Forelimb muscle (tissue), 1 donor: ENCODE results near the gene MPG. TPM values are rescaled to one million over a fixed set of nuclear protein-coding genes. Genes with fewer than 3 reads are reported as not detected.

Experiments used
- DNase-seq: peaks from one replicate; pipeline ENCODE4 v3.0.0-alpha.2; 2013; ENCODE audit warnings: low read depth
- polyA plus RNA-seq: library from polyadenylated mRNA; unstranded; fragments of 120-200 nt; gene quantifications from one replicate; pipeline ENCODE4 v1.2.1, GENCODE V29; 2013; ENCODE audit not compliant: insufficient read length

MPG gene
- polyA plus RNA-seq, 1 donor = 23.4 TPM

DNA sequence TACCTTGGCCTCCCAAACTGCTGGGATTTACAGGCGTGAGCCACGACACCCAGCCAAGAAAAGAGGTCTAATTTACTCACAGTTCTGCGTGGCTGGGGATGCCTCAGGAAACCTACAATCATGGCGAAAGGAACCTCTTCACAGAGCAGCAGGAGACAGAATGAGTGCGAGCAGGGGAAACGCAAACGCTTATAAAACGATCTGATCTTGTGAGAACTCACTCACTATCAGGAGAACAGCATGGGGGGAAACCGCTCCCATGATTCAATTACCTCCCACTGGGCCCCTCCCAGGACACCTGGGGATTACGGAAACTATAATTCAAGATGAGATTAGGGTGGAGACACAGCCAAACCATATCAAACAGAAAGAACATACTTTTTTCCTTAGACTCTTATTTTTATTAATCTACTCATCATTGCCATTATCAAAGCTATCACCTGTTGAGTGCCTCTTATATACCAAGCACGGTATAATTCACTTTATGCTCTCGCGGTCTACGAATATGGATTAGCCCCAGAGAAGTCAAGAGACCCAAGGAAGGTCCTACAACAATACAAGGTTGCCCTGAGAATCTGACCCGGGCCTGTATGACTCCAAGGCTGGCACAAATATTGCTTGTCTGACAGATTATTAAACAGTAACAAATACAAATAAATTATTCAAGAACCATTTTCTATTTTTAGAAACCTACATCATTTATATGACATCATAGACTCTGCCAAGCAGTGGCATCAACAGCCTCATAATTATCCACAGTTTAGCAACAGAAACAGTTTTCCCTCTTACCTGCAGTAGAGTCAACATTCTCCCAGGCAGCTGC lies 27.0 kb upstream of the MPG start:
- no peak for DNase-seq

DNA sequence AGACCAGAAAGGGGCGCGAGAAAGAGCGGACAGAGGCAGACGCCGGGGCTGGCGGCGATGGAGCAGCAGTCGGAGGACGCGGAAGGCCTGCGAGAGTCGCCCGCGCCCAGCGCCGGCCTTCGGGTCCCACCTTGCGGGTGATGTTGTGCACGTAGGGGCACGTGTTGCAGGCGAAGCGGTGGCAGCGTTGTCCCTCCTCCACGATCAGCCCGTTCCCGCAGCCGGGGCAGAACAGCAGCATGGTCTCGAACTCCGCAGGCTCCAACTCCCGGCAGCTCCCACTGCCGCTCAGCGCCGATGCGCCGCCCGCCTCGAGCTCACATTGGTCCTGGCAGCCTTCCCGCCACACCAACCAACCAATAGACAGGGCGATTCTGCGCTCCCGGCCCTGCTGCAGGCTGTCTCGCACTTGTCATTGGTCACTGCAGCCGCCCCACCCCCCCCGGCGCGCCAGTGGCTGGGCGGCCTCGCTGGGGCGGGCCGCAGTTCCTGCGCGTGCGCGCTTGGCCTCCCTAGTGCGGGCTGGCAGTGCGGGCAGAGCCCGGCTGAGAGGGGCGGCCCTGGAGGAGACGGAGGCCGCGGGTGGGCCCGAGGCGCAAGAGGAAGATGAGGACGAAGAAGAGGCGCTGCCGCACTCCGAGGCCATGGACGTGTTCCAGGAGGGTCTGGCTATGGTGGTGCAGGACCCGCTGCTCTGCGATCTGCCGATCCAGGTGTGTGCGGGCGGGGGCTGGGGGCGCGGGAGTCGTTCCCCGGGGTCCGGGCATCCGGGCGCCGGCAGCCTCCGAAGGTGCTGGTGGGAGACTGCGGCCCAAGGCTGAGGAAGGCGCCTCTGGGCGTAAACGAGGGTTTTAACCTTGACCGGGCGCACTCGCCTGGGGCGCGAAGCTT lies 24.4 kb upstream of the MPG start, which contains the start of the genes POLR3K and SNRNP25:
Gene POLR3K, minus strand, starts transcription at position 263 of the 891 bp plus-strand sequence. Its CDS starts 22 bp downstream, at position 241.
Gene SNRNP25, plus strand, starts transcription at position 483 of the 891 bp plus-strand sequence. Its CDS starts 189 bp downstream, at position 672.
- peak; percentile 91 for DNase-seq

DNA sequence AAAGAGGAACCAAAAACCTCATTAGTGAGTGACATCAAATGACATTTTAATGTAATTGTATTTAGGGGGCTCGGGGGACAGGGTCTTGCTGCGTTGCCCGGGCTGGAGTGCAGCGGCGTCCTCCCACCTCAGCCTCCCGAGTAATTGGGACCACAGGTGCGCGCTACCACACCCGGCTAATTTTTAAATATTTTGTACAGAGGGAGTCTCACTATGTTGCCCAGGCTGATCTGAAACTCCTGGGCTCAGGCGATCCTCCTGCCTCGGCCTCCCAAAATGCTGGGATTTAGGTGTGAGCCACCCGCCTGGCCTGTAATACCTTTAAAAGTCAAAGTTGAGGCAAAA lies 23.8 kb upstream of the MPG start:
- no peak for DNase-seq

DNA sequence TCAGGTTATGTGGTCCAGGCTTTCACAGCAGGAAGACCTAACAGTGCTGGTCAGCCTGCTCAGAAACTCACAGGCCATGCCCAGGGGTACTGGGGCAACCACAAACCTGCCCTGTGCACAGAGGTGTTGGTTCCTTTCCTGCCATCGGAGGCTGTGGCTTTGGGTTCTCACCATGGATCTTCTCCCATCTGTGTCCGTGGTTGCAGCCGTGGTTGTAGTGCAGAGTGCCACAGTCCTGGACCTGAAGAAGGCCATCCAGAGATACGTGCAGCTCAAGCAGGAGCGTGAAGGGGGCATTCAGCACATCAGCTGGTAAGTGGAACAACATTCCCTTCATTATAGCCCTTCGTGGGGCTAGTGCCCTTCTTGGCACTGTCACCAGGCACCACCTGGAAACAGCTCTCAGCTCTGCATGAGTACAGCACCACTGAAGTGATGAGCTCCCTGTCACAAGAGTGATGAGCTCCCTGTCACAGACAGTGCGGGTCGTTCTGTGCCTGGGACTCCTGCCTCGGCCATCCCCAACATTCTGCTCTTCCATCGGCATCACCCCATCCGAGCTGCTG lies 22.4 kb upstream of the MPG start:
- DNase-seq = no peak

DNA sequence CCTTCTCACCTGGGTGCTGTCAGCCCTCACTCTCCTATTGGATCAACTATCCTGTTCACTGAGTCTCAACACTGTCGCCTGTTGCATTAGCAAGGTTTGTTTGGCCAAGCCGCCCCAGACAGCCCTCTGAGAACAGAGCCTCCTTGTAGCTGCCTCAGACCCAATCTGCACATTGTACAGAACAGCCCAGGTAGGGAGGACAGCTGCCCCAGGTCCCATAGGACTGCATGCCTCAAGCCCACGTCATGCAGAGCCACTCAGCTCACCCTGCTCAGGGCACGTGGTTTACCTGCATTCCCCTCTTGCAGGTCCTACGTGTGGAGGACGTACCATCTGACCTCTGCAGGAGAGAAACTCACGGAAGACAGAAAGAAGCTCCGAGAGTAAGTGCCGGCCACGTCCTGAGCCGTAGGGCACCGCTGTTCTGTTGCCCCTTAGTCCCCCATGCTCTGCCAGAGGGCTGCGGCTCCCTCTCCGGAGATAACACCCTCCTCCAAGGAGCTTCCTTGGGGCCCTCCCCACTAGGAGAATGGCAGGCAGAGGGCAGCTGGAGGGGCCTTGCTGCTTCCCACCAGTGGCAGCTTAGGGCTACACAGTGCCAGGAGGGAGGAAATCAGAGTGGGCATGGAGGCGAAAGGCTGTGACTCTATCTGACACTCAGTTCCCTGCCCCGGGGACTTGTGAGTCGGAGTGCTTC lies 21.6 kb upstream of the MPG start:
- DNase-seq = no peak

DNA sequence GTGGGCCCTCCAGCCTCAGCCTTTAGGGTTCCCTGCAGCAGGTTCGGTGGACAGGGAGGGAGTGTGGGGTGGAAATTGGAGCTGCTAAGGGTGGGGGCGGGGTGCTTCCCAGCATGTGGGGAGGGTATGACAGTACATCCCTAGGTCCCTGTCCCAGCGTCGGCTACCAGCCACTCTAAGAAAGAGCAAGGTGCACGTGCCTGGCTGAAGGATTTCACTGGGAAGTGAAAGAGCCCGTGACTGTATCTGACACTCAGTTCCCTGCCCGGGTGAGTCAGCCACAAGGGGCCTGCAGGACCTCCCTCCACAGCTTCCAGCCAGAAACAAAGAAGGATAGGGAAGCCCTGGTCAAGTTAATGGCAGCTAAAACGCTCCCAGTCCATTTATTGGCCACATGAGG lies 20.3 kb upstream of the MPG start:
- DNase-seq = no peak

DNA sequence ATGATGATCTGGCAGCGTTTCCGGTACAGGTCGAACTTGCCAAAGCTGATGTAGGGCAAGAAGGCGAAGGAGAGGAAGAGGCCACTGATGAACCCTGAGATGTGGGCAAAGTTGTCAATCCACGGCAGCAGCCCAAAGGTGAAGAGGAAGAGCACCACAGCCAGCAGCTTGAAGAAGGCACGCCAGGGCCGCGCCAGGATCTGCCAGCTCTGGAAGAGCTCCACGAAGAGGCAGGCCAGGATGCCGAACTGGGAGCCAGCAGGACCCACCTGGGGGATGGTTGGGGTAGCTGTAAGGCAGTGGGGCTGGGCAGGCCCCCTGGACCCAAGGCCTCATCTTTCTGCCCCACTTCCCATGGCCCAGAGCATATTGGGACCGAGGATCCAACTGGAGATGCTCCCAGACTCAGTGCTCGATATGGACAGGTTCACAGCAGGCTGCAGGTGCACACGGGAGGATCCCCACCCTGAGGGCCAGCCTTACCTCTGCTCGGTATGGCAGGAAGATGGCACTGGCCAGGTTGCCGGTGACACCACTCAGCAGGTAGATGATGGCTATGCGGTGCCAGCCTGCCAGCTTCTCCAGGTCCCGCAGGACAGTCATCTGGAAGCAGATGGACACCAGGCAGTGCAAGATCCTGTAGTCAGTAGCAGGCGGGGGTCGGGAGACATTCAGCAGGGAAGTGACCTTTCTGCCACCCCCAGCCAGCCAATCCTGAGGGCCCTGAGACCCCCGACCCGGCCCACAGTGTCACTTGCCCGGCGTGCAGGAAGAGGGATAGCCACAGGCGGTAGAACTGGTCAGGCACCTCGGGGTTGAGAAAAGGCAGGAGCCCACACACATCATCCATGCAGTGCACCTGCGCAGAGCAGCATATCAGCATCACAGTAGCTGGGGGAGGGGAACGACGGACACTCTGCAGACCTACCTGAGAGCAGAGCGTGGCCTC lies 19.3 kb upstream of the MPG start:
- no peak for DNase-seq

DNA sequence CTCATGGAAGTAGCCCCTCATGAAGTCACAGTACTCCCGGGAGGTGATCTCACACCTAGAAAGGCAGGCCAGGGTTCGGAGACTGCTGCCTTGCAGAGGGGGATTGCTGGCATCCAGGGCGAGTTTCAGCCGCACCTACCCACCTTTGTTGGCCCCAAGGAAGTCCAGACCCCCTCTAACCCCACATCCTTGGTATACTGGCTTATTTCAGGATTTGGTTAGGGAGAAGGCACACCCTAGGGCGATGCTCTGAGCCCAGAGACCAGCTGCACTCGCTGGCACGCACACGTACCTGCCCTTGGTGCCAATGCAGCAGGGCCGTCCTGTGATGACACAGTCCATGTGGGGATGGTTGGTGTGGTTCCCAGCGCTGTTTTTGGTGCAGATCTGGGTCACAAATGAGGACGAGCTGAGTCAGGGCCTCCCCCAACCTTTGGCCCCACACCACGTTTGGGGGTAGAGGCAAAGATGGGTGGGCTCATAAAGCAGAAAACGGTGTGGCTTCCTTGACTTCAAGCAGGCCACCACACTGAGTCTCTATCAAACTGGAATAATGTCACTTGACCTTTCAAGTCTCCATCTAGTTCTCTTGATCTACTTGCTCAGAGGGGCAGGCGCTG lies 18.5 kb upstream of the MPG start:
- DNase-seq = no peak

DNA sequence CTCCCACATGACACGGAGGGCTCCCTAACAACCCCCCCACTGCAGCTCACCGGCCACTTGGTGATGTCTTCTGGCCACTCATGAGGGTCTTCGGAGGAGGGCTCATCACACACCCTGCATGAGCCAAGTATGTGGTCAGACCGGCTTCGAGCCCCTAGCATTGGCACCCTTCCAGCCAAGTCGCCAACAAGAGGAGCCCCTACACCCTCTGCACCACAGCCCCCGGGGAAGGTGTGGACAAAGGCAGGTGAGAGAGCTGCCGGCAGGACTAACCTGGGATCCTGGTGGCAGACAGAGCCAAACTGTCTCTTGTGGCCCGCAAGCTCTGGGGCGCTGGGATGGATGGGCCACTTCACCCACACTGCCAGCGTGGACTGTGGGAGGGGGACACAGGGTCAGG lies 17.9 kb upstream of the MPG start:
- no peak for DNase-seq

DNA sequence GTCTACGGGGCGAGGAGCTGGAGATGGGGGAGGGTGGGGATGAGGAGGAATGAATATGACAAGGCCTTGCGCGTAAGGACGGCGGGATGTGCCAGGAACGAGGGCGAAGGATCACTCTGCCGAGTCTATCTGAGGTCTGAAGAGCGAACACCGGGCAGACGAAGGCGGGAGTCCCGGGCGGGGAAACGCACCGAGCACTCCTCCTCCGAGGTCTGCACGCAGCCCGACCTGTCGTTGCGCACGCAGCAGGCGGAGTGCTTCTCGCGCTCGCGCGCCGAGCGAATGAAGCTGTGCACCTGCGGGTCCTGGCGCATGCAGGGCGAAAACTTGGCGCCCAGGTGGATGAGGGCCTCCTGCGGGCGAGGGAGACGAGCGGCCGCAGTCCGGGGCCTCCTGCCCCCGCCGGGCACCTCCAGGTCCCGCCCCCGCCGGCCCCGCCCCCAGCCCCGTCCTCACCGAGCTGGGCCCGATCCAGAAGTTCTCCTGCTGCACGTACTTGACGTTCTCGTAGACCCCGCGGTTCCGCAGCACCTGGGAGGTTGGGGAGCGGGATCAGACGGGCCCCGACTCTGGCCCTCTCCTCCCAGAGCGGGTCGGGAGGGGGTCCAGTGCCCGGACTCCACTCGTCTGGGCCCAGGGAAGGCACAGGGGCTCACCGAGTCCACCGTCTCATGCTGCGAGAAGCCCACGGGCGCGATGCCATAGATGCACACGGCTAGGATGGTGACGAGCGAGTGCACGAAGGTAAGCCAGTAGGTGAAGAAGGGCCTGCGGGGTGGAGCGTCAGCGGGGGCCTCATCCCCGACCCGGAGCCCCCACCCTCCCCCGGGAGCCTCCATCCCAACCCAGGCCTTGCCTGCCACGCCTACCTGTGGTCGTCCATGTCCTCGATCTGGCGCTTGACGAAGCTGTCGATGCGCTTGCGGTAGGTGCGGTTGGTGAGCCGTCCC lies 16.8 kb upstream of the MPG start:
- no peak for DNase-seq

DNA sequence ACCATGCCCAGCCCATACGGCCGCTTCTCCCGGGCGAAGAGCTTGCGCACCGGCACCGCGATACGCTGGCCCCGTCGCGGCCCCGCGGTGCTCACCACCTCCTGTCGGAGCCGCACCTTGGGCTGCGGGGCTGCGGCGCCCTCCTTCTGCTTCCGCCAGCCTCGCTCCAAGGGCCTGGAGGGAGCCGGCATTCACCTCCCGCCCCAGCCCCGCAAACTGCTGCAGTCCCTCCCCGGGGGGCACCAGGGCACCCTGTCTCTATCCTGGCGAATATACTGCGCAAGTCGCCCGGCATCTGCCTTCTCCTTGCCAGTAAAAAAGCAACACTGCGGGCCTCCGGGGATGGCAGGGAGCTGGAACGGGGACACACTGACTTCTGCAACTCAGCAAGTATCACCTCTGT lies 16.1 kb upstream of the MPG start:
- DNase-seq = no peak

DNA sequence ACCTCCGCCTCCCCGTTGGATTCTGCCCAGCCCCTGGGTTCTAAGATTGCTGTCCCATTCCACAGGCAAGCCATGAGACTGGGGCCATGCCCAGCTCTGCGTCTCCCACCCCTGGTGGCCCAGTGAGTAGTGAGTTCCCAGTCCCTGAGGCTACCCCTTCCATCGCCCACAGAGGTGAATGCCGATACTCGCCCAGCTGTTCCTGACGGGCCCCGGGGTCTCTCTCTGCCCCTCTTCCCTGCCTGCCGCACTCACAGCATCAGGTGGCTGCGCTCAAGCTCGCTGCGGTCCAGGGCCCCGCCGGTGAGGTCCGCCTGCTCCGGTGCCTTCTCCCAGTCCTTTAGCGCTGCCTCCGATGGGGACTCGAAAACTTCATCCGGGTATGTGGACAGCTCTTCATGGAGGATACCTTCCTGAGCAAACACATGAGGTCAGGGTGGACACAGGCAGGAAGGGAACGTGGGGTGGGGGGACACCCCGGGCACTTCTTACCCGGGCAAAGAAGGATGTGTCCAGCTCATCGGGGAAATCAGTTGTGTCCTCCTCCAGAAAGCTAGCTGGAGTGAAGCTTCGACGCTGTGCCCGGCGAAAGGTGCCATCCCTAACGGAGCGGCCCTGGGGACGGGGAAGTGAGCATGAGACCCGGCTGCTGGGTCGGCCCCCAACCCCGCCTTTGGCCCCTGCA lies 15.6 kb upstream of the MPG start:
- no peak for DNase-seq

DNA sequence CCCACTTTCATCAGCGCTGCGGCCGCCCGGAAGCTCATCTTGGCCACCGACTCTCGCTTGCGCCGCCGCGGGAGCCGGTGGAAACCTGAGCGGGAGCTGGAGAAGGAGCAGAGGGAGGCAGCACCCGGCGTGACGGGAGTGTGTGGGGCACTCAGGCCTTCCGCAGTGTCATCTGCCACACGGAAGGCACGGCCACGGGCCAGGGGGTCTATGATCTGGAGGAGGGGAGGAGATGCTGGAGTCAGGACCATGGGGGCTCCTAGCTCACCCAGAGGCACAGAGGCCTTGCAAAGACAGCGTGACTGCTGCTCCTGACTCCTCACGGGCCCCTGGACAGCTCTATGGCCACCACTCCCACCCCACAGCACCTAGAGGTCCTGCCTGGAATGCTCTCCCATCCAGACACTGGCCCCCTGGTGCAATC lies 15.0 kb upstream of the MPG start:
- no peak for DNase-seq

DNA sequence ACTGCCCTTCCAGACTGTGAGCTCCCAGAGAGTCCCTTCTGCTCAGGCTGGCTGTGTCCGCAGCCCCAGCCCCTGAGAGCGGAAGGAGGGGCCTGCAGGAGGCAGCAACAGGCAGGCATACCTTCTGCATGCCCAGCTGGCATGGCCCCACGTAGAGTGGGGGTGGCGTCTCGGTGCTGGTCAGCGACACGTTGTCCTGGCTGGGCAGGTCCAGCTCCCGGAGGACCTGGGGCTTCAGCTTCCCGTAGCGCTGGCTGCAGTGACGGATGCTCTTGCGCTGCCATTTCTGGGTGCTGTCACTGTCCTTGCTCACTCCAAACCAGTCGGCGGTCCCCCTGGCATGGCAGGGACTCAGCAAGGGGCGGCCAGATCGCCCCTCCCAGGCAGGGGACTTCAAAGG lies 14.6 kb upstream of the MPG start:
- DNase-seq = no peak

DNA sequence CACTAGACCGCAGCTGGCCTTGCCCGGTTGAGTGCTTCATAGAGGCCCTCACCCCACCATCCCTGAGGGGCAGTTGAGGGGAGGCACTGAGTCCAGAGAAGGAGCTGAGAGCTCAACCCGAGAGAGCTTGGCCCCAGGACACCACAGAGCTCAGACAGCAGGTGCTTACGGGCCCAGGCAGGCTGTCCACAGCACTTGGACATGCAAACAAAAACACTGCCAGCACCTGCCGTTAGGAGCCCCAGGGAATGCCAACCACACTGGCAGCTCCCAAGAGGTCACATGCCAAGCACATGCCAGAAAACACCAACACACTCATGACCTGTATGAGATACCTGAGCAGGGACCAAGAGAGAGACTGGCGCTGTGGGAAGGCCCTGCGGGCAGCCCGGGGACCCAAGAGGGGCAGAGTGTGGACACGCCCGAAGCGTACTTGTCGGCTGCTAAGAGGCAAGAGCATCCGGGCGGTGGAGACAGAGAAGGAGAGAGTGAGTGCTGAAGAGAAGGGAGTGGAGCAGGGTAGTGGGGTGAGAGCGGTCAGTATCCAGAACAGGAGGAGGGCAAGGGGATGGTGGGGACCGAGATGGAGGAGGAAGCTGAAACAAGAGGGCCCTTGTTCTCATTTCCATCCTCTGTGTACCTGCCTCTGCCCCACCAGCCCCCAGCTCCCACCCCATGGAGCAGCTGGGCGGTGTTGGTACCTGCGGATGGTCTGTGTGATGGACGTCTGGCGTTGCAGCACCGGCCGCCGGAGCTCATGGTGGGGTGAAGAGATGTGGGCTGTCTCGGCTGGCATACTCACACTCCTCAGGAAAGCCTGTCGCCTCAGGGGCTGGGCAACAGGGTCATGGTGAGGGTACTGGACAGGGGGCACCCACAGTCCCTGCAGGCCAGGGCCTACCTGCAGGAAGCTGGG lies 13.8 kb upstream of the MPG start:
- DNase-seq = no peak

DNA sequence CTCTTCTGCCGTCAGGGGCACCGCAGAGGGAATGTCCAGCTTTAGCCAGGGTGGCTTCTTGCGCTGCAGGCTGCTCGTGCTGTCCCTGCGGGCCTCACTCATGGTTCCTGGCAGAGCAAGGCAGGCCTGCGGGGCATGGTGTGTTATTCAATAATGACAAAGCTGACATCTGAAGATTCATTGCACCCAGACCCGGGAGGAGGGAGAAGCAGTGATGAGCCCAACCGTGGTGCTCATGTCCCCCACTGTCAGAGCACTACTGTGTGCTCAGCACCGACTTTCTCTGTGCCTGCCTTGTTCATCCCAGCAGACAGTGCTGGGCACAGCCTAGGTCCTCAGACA lies 13.1 kb upstream of the MPG start:
- DNase-seq = no peak

DNA sequence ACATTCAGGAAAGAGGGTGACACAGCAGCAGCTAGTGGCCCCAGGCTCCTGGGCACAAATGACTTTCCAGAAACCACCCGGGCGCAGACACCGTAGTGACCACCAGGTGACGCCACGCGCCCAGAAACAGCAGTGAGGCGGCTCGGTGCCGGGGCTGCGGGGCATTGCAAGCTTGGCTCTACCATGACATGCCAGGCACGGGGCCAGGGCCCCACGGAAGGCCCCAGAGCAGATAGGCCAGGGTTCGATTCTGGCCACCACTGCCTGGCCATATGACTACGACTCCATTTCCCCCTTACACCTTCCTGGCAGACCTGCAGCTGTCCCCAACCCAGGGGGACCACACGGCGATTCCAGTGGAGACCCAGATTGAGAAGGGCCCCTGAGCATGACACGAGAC lies 12.3 kb upstream of the MPG start:
- no peak for DNase-seq
